ENCODE results near the gene USP6NL. TPM values are rescaled to one million over a fixed set of nuclear protein-coding genes. Genes with fewer than 3 reads are reported as not detected.

USP6NL gene
- total and polyA plus RNA-seq, 10 of the 15 experiments (the other 5 are each of a cell fraction or from before 2014, with no cell fraction given) = 4.0 to 27.7 (median 18.2) TPM

GRCh38 chr10:11631890-11632587 lies 20.6 kb upstream of the USP6NL start:
- no peaks in the 10 kb centered on the region for H3K79me2 ChIP-seq (ENCODE audit: control insufficient read depth, insufficient read depth, low read length)
- RAD21 ChIA-PET (ENCODE audit: unreplicated experiment) = interaction anchor here (0.9 to 2.2 kb wide), 9 partner anchors 22 to 93 kb away, joined by 3 to 11 read pairs (median 4); no protein-coding TSS in a partner anchor
- SMC1A ChIA-PET (ENCODE audit: uncharacterized antibody, unreplicated experiment) = interaction anchor here (0.8 to 3.5 kb wide), 19 partner anchors 10 to 125 kb away, joined by 3 to 25 read pairs (median 4); partner anchors contain the start of gene USP6NL
- intact Hi-C loops (cut with micrococcal nuclease; ENCODE audit: unreplicated experiment) (loop anchor here (5.0 kb wide), 1 partner anchor 50 kb away; no protein-coding TSS in a partner anchor), in situ Hi-C loops (cut with MboI) (no loop called here)
- no peaks in the 10 kb centered on the region for H3K9me3 ChIP-seq (replicated peaks; ENCODE audit: control insufficient read depth, insufficient read depth, low read length)
- CTCF ChIA-PET = interaction anchor here (0.8 to 3.1 kb wide), 15 partner anchors 12 to 126 kb away, joined by 3 to 10 read pairs (median 4); no protein-coding TSS in a partner anchor
- FAIRE-seq = peak; percentile 84
- H3K36me3 ChIP-seq (ENCODE audit: control insufficient read depth in 2 of 2, insufficient read depth in 2 of 2, low read length in 1 of 2) = no peaks in the 10 kb centered on the region
- ATAC-seq = peak; percentile 100
- H3K4me2 ChIP-seq (ENCODE audit: control insufficient read depth, insufficient read depth) = peak overlapping the region; percentile 67
- 2% methylated on average over 8 of the region's 8 CpGs for WGBS (ENCODE audit: insufficient coverage, insufficient replicate concordance, low lambda C conversion rate, missing lambda C conversion rate)
- no peaks in the 10 kb centered on the region for H3K27me3 ChIP-seq (replicated peaks in 1 of 2; ENCODE audit: control insufficient read depth in 2 of 2, insufficient read depth in 2 of 2, low read length in 1 of 2)
- H3K4me1 ChIP-seq (ENCODE audit: control insufficient read depth, insufficient read depth, low read length) = peaks cover 13% of the 10 kb centered on the region
- H3K4me3 ChIP-seq = no peak overlapping the region
- no peak overlapping the region for H2AFZ ChIP-seq (ENCODE audit: control insufficient read depth, low read depth, low read length)
- POLR2A ChIA-PET = interaction anchor here (1.1 to 2.0 kb wide), 4 partner anchors 20 to 54 kb away, joined by 3 to 5 read pairs (median 4); no protein-coding TSS in a partner anchor
- peak; percentile 88 for DNase-seq (ENCODE audit: low read depth, low spot score)
- no peak overlapping the region for H3K9ac ChIP-seq (ENCODE audit: control insufficient read depth, insufficient read depth, low read length)
- no TSS peak for BruUV-seq (replicated peaks)
- peak overlapping the region; percentile 25; the same call in 1 of the 2 replicates for H3K27ac ChIP-seq (ENCODE audit: control insufficient read depth, insufficient read depth)
- no peaks in the 10 kb centered on the region for H4K20me1 ChIP-seq (ENCODE audit: control insufficient read depth, insufficient read depth)
- peak; percentile 67 for TF ChIP-seq ATF7 (IDR thresholded peaks at IDR 0.05; ENCODE audit: low read depth)
- TF ChIP-seq CHD2 (IDR thresholded peaks at IDR 0.05; ENCODE audit: borderline replicate concordance, low read depth, low read length) = no peak
- TF ChIP-seq ESRRA (IDR thresholded peaks at IDR 0.05; ENCODE audit: low read length) = no peak
- TF ChIP-seq TCF3 (IDR thresholded peaks at IDR 0.05; ENCODE audit: borderline replicate concordance, insufficient read depth, low read depth, low read length) = peak; percentile 78; the same call in 1 of the 2 replicates
- TF ChIP-seq MTA3 (IDR thresholded peaks at IDR 0.05; ENCODE audit: borderline replicate concordance, low read length) = peak; percentile 61; the same call in 1 of the 2 replicates
- TF ChIP-seq RUNX3 (IDR thresholded peaks at IDR 0.05; ENCODE audit: low read length) = peak; percentile 82
- peak; percentile 45; the same call in 1 of the 2 replicates for TF ChIP-seq DPF2 (IDR thresholded peaks at IDR 0.05)
- TF ChIP-seq MEF2A (IDR thresholded peaks at IDR 0.05; ENCODE audit: insufficient read depth, low read depth, low read length) = peak; percentile 74; the same call in 1 of the 2 replicates
- peak; percentile 36 for TF ChIP-seq MEF2B (IDR thresholded peaks at IDR 0.05; ENCODE audit: partially characterized antibody, poor library complexity, severe bottlenecking)
- TF ChIP-seq BACH1 (IDR thresholded peaks at IDR 0.05; ENCODE audit: borderline replicate concordance) = no peak
- TF ChIP-seq ZNF207 (IDR thresholded peaks at IDR 0.05; ENCODE audit: borderline replicate concordance) = no peak
- peak; percentile 55; the same call in 1 of the 2 replicates for TF ChIP-seq MLLT1 (IDR thresholded peaks at IDR 0.05)
- no peak for TF ChIP-seq EGR1 (IDR thresholded peaks at IDR 0.05; ENCODE audit: borderline replicate concordance in 1 of 2, low read depth in 2 of 2, low read length in 2 of 2)
- no peak for TF ChIP-seq RCOR1 (conservative IDR thresholded peaks at IDR 0.05; ENCODE audit: low read depth, low read length)
- TF ChIP-seq JUNB (IDR thresholded peaks at IDR 0.05) = peak; percentile 62
- TF ChIP-seq SPI1 (IDR thresholded peaks at IDR 0.05; ENCODE audit: borderline replicate concordance, insufficient read depth, low read depth, low read length) = 0 out of 2 replicates have a peak, but pooled peaks have one; percentile 5
- TF ChIP-seq ZBED1 (IDR thresholded peaks at IDR 0.05; ENCODE audit: borderline replicate concordance) = peak; percentile 58; the same call in 1 of the 2 replicates
- no peak for TF ChIP-seq HDGF (IDR thresholded peaks at IDR 0.05)
- TF ChIP-seq, protein P1, sequence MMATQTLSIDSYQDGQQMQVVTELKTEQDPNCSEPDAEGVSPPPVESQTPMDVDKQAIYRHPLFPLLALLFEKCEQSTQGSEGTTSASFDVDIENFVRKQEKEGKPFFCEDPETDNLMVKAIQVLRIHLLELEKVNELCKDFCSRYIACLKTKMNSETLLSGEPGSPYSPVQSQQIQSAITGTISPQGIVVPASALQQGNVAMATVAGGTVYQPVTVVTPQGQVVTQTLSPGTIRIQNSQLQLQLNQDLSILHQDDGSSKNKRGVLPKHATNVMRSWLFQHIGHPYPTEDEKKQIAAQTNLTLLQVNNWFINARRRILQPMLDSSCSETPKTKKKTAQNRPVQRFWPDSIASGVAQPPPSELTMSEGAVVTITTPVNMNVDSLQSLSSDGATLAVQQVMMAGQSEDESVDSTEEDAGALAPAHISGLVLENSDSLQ (IDR thresholded peaks at IDR 0.05) = peak; percentile 38; the same call in 1 of the 2 replicates
- TF ChIP-seq E2F4 (IDR thresholded peaks at IDR 0.05; ENCODE audit: low read depth, low read length) = no peak
- peak; percentile 38; the same call in 1 of the 2 replicates for TF ChIP-seq TBL1XR1 (IDR thresholded peaks at IDR 0.05; ENCODE audit: low read depth, low read length)

All from GM12878 (cell line).